ENCODE measurements around the gene ZDHHC11.

ZDHHC11 gene, protein sequence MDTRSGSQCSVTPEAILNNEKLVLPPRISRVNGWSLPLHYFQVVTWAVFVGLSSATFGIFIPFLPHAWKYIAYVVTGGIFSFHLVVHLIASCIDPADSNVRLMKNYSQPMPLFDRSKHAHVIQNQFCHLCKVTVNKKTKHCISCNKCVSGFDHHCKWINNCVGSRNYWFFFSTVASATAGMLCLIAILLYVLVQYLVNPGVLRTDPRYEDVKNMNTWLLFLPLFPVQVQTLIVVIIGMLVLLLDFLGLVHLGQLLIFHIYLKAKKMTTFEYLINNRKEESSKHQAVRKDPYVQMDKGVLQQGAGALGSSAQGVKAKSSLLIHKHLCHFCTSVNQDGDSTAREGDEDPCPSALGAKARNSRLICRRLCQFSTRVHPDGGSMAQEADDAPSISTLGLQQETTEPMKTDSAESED

DNA sequence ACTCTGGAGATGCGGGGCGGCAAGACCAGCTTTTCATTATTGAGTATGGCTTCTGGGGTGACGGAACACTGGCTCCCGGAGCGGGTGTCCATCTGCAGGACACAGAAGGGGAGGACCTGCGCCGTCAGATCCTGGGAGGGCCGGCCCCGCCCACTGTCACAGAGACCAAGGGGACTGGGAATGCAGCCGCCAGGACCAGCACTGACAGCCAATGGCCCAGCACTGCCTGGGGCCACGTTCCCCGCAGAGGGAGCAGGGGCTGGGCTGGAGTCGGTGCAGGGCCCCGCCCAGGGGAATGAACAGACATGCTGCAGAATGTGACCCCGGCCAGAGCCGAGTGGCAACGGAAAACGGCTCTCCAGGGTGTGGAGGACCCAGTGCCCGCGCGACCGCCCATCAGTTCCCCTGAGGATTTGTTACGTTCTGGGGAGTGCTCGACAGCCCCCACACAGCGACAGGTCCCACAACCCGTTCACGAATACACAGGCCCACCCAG lies at the start of gene ZDHHC11:
ZDHHC11 (minus strand) TSS at position 476 of the 496 bp plus-strand sequence; CDS start at position 92, 384 bp downstream.
- H3K4me3 ChIP-seq (ENCODE audit: low read depth, low read length) = no peak within 1 kb of the TSS
- DNase-seq (ENCODE audit: low read depth) = no peak
- TF ChIP-seq, protein P1, sequence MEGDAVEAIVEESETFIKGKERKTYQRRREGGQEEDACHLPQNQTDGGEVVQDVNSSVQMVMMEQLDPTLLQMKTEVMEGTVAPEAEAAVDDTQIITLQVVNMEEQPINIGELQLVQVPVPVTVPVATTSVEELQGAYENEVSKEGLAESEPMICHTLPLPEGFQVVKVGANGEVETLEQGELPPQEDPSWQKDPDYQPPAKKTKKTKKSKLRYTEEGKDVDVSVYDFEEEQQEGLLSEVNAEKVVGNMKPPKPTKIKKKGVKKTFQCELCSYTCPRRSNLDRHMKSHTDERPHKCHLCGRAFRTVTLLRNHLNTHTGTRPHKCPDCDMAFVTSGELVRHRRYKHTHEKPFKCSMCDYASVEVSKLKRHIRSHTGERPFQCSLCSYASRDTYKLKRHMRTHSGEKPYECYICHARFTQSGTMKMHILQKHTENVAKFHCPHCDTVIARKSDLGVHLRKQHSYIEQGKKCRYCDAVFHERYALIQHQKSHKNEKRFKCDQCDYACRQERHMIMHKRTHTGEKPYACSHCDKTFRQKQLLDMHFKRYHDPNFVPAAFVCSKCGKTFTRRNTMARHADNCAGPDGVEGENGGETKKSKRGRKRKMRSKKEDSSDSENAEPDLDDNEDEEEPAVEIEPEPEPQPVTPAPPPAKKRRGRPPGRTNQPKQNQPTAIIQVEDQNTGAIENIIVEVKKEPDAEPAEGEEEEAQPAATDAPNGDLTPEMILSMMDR (conservative IDR thresholded peaks at IDR 0.05; ENCODE audit: low read depth, low read length) = no peak

DNA sequence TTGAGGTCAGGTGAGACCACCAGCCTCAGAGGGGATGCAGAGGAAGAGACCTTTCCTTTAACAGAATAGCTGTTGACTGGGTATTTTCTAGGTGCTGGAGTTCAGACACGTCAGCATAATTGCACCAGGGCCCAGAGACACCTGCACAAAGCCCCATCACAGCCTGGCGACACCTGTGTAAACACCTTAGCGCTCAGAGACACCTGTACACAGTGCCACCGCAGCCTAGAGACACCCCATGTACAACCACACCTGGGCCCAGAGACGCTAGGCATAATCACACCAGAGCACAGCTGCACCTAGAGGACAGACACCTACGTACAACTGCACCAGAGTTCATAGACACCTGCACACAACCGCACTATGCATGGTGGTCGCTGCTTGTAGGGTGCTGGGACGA lies 42.9 kb upstream of the ZDHHC11 start:
- TF ChIP-seq, protein P1 (conservative IDR thresholded peaks at IDR 0.05; ENCODE audit: low read depth, low read length) = no peak
- DNase-seq (ENCODE audit: low read depth) = no peak
- H3K4me3 ChIP-seq (ENCODE audit: low read depth, low read length) = no peak overlapping the region

DNA sequence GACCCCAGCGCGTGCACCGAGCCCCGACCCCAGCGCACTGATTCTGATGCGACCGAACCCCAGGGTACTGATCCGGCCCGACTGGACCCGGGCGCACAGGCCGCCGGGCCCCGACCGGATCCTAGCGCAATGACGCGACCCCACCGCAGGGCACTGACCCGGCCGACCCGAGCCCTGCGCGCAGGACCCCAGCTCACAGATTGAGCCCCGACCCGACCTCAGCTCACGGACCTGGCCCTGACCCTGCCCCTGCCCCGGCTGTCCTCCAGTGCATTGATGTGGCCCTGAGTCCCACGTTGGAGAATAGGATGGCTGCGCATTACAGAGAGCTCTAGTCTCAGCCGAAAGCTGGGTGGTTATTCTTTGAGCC lies 42.3 kb upstream of the ZDHHC11 start:
- TF ChIP-seq, protein P1 (conservative IDR thresholded peaks at IDR 0.05; ENCODE audit: low read depth, low read length) = no peak
- H3K4me3 ChIP-seq (ENCODE audit: low read depth, low read length) = peak overlapping the region; percentile 89
- DNase-seq (ENCODE audit: low read depth) = no peak

DNA sequence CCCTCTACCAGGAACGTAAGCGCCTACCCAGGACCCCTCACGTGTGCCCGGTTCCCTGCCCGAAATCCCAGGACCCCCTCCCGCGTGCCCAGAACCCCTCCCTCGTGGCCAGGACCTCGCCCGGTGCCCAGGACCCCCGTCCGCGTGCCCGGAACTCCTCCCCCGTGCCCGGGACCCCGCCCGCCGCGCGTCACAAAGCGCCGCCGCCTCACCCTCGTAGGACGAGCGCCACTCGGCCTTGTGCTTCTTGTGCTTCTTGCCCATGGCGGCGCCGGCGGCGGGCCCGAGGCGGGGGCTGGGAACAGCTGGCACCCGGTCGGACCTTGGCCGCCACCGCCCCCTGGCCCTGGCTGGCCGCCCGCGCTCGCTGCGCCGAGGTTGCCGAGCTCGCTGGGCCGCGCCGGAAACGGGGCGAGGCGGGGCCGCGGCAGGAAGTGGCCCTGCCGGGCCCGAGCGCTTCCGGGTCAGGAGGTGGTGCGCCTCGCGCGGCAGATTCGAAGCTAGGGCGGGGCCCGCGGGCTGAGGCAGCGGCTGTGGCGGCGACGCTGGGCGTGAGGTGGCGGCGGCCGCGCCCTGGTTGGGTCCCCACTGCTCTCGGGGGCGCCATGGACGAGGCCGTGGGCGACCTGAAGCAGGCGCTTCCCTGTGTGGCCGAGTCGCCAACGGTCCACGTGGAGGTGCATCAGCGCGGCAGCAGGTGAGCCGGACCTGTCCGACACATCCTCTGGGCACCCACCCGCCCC lies 41.8 kb upstream of the ZDHHC11 start, which contains the start of the genes BRD9 and TRIP13:
BRD9 (minus strand) TSS at position 408 of the 743 bp plus-strand sequence; CDS start at position 264, 144 bp downstream.
TRIP13 (plus strand) TSS at position 491 of the 743 bp plus-strand sequence; CDS start at position 606, 115 bp downstream.
- H3K4me3 ChIP-seq (ENCODE audit: low read depth, low read length) = peak within 1 kb of the TSS; percentile 89
- peak; percentile 74 for DNase-seq (ENCODE audit: low read depth)
- TF ChIP-seq, protein P1 (conservative IDR thresholded peaks at IDR 0.05; ENCODE audit: low read depth, low read length) = no peak

DNA sequence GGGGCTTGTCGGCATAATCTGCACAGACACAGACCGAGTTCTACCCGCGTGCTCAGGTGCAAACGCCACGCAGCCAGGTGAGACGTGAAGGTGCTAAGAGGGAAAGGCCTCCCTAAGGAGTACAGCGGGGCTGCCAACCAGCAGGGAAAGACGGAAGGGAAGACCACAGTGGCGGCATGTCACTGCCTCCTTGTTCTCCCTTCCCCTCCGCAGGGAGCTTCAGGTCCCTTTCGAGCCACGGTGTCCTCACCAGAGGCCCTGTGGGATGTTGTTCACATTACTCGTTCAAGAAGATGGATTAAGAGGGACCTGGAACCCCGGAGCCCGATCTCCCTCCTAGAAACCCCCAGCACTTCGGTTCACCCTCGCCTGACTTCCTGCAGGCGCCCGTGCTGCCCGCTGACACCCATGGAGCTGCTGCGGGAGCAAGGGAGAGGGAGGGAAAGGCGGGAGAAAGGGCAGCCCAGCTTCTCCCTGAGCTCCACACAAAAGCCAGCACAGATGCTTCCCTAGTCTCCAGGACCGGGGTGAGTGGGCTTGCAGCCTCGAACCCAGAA lies 41.1 kb upstream of the ZDHHC11 start:
- TF ChIP-seq, protein P1 (conservative IDR thresholded peaks at IDR 0.05; ENCODE audit: low read depth, low read length) = no peak
- peak; percentile 21 for DNase-seq (ENCODE audit: low read depth)
- H3K4me3 ChIP-seq (ENCODE audit: low read depth, low read length) = peak overlapping the region; percentile 89

DNA sequence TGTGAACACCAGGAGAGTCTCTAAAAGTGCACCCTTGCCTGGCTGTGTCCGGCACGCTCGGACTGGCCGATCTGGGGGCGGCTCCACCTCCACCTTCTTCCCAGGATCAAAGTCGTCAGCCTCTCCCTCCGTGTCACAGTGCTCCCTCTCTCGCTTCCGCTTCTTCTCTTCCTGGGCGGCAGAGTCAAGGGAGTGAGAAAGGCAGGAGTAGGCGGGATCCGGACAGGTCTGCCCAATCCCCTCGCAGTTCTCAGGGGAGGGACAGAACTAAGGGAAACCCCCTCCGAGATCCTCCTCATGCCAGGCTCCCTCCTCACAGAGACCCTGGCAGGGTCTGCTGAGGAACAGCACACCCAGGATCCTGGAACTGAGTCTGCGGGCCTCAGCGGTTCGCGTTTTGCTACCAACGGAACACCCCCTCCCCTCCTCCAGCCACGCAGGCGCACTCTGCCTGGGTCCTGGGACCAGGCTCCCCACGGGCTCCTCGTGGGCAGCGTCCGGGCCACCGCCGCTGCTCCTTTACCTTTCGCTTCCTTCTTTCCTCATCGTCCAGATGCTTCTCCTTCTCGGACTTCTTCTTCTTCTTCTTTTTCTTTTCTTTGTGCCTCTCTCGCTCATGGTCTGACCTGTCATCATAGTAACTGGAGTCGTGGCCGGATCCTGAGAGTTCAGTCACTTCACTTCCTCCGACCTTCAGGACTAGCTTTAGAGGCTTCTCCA lies 40.5 kb upstream of the ZDHHC11 start:
- peak overlapping the region; percentile 89 for H3K4me3 ChIP-seq (ENCODE audit: low read depth, low read length)
- DNase-seq (ENCODE audit: low read depth) = peak; percentile 6
- TF ChIP-seq, protein P1 (conservative IDR thresholded peaks at IDR 0.05; ENCODE audit: low read depth, low read length) = no peak
